HG03565 (cell line): ENCODE measurements around the gene SERPINB10.
"Not testable (repeated sequence)": the region's sequence is repeated elsewhere in the genome, so short reads cannot be mapped to it uniquely, and the experiment has no call there.

ENCODE experiments used
- ATAC-seq: cut with Tn5 transposase; IDR thresholded peaks from one replicate; pipeline ENCODE4 v1.9.1; 2021; ENCODE audit warnings: mild to moderate bottlenecking, moderate library complexity; ENCODE audit not compliant: unreplicated experiment

The SERPINB10 gene

GRCh38 chr18:63890237-63890949 is 17.4 kb upstream of the SERPINB10 start:
- ATAC-seq, result no peak

DNA sequence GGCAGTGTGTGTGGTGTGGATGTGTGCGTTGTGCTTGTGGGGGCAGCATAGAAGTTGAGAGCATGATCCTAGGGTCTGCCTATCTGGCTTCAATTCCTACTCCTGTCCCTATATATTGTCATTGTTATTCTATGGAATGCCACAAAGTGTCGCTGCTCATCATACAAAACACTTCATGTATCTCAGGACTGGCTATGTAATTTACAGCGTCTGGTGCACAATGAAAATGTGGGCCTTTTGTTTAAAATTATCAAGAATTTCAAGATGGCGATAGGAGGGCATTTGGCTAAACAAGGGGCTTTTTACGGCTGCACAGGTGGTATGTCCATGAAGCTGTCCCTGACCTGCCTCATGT is 16.8 kb upstream of the SERPINB10 start:
- no peak for ATAC-seq

DNA sequence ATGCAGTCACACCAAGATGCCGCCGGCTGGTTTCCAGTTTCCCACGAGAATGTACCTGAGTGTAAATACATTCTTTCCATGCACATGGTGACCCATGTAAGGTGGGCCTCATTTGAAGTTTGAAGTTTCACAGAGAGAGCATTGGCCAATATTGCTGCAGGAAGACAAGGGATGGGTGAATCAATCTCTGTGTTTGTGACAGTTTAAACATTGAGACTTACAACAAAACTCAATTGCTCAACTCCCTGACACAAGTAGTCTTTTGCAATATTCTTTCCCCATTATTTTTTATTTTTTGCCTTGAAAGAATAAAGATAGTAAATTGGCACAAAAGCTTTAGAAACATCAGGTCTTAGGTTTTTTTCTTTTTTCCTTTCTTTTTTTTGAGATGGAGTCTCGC is 15.2 kb upstream of the SERPINB10 start:
- ATAC-seq, result no peak

GRCh38 chr18:63894106-63894772 is 13.5 kb upstream of the SERPINB10 start:
- no peak for ATAC-seq

DNA sequence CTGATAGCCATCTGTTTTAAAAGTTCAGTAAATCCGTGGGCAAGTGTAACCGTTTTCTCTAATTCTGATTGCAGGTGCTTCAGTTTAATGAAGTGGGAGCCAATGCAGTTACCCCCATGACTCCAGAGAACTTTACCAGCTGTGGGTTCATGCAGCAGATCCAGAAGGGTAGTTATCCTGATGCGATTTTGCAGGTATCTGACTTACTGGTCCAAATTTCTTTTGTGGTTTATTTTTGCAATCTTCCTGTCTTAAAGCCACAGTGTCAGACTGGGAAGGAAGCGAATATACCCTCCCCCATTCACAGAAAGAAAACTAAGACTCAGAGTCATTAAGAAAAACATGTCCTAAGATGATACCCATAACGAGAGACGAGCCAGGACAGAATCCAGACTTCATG is 12.6 kb upstream of the SERPINB10 start:
- no peak for ATAC-seq

- no peak for ATAC-seq
Observed at GRCh38 chr18:63897072-63897471, 10.7 kb upstream of the SERPINB10 start.

GRCh38 chr18:63899206-63899605 is 8.6 kb upstream of the SERPINB10 start:
- no peak for ATAC-seq

DNA sequence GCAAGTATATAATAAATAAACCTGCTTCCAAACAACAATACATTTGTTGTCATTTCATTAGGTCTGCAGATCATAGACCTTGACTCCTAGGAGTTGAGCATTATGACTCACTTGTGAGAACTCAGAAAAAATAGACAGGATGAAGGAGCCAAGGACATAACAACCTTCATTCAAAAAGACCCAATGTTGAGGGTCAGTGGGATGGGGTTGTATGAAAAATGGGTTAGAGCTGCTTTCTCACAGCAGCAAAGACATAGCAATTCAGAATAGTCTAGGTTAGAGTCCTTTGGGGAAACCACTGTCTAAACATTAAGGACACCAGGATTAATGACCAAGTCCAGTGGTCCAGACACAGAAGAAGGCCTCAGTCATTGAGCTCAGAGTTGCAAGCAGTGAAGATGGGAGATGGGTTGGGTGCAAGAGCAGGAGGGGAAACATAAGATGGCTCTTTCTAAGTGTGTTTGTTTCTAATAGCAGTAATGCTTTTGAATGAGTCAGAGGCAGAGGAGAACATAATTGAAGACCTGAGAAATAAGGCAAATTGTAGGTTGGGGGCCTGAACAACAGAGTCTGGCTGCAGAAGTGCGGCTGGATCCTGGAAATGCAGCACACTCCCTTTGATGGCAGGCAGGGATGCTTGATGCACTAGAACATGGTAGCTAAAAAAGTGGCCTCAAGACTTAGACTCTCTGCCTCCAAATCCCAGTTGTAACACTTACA is 3.7 kb upstream of the SERPINB10 start:
- ATAC-seq, result no peak

GRCh38 chr18:63904694-63905093 is 3.1 kb upstream of the SERPINB10 start:
- no peak for ATAC-seq

DNA sequence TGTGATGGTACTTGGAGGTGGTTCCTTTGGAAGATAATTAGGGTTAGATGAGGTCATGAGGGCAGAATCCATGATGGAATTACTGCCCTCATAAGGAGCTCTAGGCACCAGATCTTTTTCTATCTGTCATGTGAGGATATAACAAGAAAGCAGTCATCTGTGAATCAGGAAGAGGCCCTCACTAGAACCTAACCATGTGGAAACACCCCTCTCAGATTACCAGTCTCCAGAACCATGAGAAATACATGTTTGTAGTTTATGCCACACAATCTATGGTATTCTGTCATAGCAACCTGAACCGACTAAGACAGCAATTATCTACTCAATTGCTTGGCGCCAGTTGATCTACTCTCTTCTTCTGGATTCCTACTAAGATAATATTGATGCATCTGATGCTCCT is 2.4 kb upstream of the SERPINB10 start:
- ATAC-seq, result no peak

DNA sequence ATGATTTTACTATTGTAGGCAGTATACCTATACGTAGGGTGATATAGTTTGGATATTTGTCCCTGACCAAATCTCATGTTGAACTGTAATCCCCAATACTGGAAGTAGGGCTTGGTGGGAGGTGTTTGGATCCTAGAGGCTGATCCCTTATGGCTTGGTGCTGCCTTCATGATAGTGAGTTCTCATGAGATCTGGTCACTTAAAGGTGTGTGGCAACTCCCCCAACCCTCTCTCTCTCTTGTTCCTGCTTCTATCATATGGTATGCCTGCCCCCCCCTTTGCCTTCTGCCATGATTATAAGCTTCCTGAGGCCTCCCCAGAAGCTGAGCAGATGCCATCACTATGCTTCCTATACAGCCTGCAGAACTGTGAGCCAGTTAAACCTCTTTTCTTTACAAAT is 1.7 kb upstream of the SERPINB10 start:
- no peak for ATAC-seq

DNA sequence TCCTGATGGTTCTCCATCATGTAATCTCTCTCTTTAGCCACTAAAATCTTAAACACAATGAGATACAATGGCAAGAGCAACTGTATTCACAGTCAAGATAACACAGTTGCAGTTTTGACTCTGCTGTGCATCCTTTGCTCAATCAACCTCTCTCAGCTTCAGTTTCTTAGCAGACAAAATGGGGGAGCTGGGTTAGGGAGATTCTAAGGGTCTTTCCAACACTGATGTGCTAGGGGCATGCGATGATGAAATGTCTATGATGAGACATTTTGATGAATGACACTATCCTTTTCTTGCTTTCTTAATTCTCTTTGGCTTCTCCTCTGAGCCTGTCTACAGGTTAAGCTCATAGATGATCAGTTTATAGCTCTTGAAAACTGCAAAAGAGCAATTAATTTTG is 1.1 kb downstream of the SERPINB10 start:
- no peak for ATAC-seq

GRCh38 chr18:63909870-63910269 is 2.1 kb downstream of the SERPINB10 start:
- peak; percentile 45 for ATAC-seq

DNA sequence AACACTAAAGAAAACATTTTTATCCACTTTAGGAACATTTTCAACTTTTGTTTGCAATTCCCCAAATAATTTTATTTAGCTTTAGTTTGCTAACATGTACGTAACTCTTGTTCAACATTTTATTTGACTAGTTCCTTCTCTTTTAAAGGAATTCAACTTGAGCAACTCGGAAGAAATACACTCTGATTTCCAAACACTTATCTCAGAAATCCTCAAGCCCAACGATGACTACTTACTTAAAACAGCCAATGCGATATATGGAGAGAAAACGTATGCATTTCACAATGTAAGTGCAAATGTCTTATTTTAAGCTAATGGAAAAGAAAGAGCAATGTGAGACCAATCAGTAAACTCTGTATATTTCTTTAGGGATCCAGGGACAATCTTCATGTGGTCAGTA is 10.1 kb downstream of the SERPINB10 start:
- no peak for ATAC-seq

DNA sequence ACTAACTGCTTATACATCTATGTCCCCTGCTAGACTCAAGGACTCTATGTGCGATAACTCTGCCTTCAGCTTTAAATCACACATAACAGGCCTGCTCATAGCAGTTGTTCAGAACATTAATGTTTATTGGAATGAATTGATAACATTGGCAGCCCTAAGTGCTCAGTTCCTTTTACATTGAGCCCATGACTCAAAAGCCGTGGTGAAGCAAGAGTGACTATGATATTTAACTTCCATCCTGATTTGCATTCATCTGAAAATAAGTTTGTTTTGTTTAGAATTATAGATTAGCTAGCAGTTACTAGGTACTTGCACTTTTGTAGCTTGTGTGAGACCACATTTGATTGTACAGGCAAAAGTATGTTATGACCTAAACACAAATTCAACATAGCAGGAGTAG is 14.3 kb downstream of the SERPINB10 start:
- ATAC-seq, result no peak

GRCh38 chr18:63924551-63924950 is 16.8 kb downstream of the SERPINB10 start:
- ATAC-seq, result no peak

- no peak for ATAC-seq
Observed at GRCh38 chr18:63928331-63928730, 20.6 kb downstream of the SERPINB10 start.

GRCh38 chr18:63929369-63929768 is 21.6 kb downstream of the SERPINB10 start:
- not testable (repeated sequence) for ATAC-seq

DNA sequence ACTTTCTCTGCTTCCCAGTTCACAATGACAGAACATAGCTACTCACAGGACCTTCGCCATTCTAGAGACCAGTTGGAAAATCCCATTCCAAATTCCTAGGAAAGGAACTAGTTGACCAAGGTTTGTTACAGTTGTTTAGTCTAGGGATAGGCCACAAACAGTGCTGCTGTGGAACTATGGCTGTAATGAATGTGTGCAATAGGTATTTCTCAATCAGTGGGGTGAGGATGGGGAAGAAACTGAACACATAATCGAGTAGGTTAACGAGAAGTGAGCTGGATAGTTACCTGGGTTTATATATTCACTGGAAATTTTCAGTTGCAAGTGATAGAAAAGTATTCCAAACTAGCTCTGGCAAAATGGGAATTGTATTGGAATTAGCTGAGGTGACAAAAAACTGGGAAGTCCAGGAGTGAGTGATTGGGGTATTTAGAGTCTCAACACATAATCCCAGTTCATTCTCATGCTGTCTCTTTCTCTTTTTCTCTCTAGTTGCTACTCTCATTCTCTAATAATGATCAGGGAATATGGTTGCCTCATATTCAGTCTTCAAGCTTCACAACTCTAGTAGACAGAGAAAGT is 23.1 kb downstream of the SERPINB10 start:
- no peak for ATAC-seq

DNA sequence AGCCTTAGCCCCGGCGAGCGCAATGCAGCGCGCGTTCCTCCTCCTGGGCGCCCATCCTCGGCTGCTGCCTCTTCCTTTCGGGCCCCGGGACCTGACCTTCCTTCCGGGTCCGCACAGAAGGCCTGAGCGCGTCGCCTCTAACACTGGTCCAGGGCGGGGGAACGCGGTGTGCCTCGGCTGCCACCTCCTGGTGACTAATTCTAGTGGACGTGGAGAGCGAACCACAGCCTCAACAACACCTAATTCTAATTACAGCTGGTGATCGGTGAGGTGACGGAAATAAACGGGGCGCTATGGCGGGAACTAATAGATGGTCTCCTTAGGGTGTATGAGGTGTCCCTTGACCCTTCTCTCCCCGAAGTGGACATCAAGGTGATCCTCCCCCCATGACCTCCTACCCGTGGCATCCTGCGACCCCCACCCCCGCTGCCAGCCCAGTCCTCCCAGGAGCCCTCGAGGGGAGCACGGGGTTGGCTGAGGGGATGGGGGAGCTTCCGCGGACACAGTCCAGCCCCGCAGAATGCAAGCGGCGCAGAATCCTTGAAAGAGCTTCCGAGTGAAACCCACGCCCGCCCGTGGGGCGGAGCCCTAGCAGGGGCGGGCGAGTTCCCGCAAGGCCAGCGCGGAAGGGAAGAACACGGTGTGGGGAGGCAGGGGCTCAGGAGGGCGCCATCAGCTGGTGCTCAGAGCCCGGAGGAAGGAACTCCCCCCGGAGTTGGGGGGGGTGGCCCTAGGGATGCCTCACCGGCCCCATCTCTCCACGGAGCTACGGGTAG is 28.6 kb downstream of the SERPINB10 start:
- ATAC-seq, result peak; percentile 96

DNA sequence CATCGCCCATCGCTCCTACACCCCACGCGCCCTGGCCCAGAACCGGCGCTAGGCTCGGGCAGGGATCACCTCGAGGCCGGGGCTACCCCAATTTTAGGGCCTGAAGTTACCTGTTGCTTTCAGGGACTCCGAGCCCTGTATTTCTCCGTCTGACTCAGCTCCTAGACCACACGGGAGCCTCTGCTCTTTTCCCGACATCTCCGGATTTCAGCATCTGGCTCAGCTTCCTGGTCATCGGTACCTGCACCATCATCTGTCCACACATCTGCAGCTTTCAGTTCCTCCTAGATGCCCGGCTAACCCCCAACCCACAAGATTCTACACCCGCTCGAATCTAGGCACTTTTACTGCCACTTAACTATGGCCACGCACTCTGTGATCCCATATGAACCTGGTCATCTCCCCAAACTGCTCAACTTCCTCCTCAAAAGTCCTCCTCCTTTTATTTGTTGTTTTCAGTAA is 29.2 kb downstream of the SERPINB10 start:
- peak; percentile 13 for ATAC-seq
